Measurements from ENCODE around the gene CNTNAP5.

- no peak for TF ChIP-seq CTCF (IDR thresholded peaks at IDR 0.05)
- no peak for TF ChIP-seq ZFX (IDR thresholded peaks at IDR 0.05; ENCODE audit: borderline replicate concordance)
These were observed 106.2 kb downstream of the CNTNAP5 start for GRCh38 chr2:124131276-124131675.
